ENCODE data around the gene ALG12. TPM values are rescaled to one million over a fixed set of nuclear protein-coding genes. Genes with fewer than 3 reads are reported as not detected.

ALG12 gene
- total RNA-seq, 1 experiment from 2014 or later = 16.6 TPM

GRCh38 chr22:49936018-49936972 is 18.1 kb upstream of the ALG12 start:
- Histone ChIP-seq H3K9me2 (ENCODE audit: insufficient read depth) (no peaks in the 10 kb centered on the region), H4K20me1 (ENCODE audit: insufficient read depth) (no peaks in the 10 kb centered on the region), H3K4me3 (replicated peaks in 1 of 2; ENCODE audit: low read depth in 1 of 2, low read length in 2 of 2) (peak overlapping the region; percentile 20 to 44), H3K9ac (ENCODE audit: low read length) (peak overlapping the region; percentile 57), H3K4me2 (ENCODE audit: low read length) (peak overlapping the region; percentile 83), H2AFZ (ENCODE audit: low read depth, low read length, poor library complexity, severe bottlenecking) (no peak overlapping the region), H3K27me3 (ENCODE audit: insufficient read depth, low read length) (no peaks in the 10 kb centered on the region), H3K27ac (ENCODE audit: low read depth, low read length) (peak overlapping the region; percentile 75), H3K9me3 (ENCODE audit: control insufficient read depth in 1 of 2, insufficient read depth in 1 of 2, low read depth in 1 of 2, low read length in 2 of 2) (no peaks in the 10 kb centered on the region), H3K4me1 (ENCODE audit: control insufficient read depth in 1 of 2, insufficient read depth in 2 of 2, low read length in 2 of 2) (peaks cover 27 to 42% of the 10 kb centered on the region in 2 experiments), H3K36me3 (ENCODE audit: control insufficient read depth in 1 of 2, insufficient read depth in 2 of 2, low read length in 2 of 2) (no peaks in the 10 kb centered on the region), H3K79me2 (ENCODE audit: insufficient read depth, low read length) (no peaks in the 10 kb centered on the region)
- RAD21 ChIA-PET (ENCODE audit: low non-redundant PET in 1 of 2, low total read pairs in 2 of 2, uncharacterized antibody in 2 of 2, unreplicated experiment in 2 of 2) = interaction anchor here in 1 of 2 experiments (0.6 to 0.8 kb wide), 2 partner anchors 23 to 95 kb away, joined by 3 to 6 read pairs; no protein-coding TSS in a partner anchor
- ATAC-seq (peak; percentile 85), DNase-seq (ENCODE audit: low read depth, low spot score) (no peak)
- CTCF ChIA-PET = interaction anchor here (2.8 kb wide), 1 partner anchor 94 kb away, joined by 18 read pairs; no protein-coding TSS in a partner anchor
- POLR2A ChIA-PET = interaction anchor here (0.8 to 1.0 kb wide), 3 partner anchors 23 to 94 kb away, joined by 3 to 4 read pairs (median 3); no protein-coding TSS in a partner anchor
- no TSS peak for BruUV-seq (replicated peaks)
- intact Hi-C loops (cut with micrococcal nuclease) = loop anchor here (10.0 kb wide), 1 partner anchor 269 kb away; the partner anchor contains the start of gene SELENOO
- TF ChIP-seq JUND (IDR thresholded peaks at IDR 0.05) = no peak
- TF ChIP-seq EGR1 (IDR thresholded peaks at IDR 0.05; ENCODE audit: low read depth) = peak; percentile 83
- TF ChIP-seq ZBTB33 (IDR thresholded peaks at IDR 0.05; ENCODE audit: extremely low read depth, insufficient replicate concordance, low read length) = no peak
- TF ChIP-seq TCF7L2 (IDR thresholded peaks at IDR 0.05; ENCODE audit: borderline replicate concordance, extremely low read depth, insufficient read depth, insufficient read length) = peak; percentile 41
- TF ChIP-seq ZFX (IDR thresholded peaks at IDR 0.05) = 0 out of 2 replicates have a peak, but pooled peaks have one; percentile 30
- TF ChIP-seq MAX (IDR thresholded peaks at IDR 0.05) = peak; percentile 46; the same call in 1 of the 2 replicates
